Stimulated activated CD4-positive, alpha-beta T cell treated with anti-CD3 and anti-CD28 coated beads, Interleukin-2, amount 100 ng/mL, for 48 hours (primary cell): ENCODE results near the gene B4GALT3.
"Not testable (repeated sequence)": the region's sequence is repeated elsewhere in the genome, so short reads cannot be mapped to it uniquely, and the experiment has no call there.

ENCODE experiments used
- DNase-seq, 2 donors: peaks; one replicate each; pipeline ENCODE4 v3.0.0-alpha.2; 2020

The B4GALT3 gene

GRCh38 chr1:161177112-161177935 lies at the start of gene B4GALT3:
Gene B4GALT3 (minus strand): TSS chr1:161177507. CDS start chr1:161176060, 1,447 bp downstream.
- peak; percentile 99 for DNase-seq

DNA sequence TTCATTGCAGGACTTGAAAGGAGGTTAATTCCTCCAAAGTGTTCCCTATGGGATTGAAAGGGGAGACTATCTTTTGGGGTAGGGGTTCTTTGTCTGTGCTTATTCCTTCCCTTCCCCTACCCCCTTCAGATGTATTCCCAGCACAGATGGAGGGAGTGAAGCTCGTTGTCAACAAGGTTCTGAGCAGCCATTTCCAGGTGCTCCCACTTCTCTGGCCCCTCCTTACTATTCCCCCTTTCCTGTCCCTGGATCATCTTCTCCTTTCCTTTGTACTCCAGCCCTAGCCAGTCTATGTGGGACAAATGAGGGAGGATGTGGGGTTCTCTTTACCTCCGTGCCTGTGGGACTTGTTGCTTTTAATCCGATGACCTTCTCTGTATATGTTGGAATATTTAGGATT lies 49.5 kb upstream of the B4GALT3 start:
- no peak for DNase-seq

DNA sequence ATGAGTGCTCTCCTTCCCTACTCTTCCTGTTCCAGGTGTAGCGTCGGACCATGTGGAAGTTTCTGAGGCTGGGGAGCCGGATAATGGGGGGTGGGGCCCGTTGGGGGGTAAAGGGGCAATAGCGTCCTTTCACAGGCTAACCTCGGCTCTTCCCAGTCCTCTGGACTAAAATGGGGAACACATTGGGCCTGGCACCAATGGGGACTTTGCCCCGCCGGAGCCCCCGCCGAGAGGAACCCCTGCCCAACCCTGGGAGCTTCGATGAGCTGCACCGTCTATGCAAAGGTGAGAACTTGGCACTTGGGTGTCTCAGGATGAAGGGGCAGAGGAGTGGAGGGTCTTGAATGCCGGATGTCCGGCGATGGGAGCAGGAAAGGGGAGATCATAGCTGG lies 49.0 kb upstream of the B4GALT3 start:
- DNase-seq, result no peak

DNA sequence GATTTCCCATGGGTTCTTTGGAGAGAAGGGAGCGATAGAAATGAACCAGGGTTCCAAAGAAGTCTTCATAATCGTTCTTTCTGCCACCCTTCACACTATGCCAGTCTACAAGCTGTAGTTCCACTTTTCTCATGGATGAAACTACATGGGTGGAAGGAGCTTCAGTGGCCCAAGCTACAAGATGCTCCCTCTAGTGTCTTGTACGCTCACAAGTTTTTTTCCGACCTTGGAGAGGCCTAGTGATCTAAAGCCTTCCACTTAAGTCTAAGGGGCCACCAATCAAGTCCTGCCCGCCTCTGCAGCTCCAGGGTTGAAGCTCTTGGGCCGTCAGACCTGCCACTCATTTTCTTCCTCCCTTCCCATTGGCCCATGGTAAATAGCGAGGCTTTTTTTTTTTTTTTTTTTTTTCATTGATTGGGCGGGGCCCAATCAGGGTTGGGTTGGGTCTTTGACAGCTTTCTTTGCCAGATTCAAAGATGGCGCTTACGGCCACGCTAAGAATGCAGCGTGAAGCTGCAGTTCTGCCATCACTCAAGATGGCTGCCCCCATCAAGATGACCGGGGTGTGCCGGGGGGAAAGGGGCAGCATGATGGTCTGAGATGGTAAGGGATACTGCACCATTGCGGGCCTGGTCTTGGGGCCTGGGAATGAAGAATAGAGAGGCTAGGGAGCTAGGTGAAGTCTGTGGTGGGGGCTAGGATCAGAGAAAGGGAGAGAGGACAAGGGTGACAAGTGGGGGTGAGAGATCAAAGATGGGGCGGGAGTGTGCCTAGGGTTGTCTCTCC lies 48.4 kb upstream of the B4GALT3 start, which contains the start of gene TOMM40L:
Gene TOMM40L, plus strand, starts transcription at position 527 of the 786 bp plus-strand sequence. CDS start 430 bp downstream, outside the sequence.
- peak; percentile 79 to 84 for DNase-seq

GRCh38 chr1:161225178-161225533 lies 47.8 kb upstream of the B4GALT3 start:
- DNase-seq, result no peak

DNA sequence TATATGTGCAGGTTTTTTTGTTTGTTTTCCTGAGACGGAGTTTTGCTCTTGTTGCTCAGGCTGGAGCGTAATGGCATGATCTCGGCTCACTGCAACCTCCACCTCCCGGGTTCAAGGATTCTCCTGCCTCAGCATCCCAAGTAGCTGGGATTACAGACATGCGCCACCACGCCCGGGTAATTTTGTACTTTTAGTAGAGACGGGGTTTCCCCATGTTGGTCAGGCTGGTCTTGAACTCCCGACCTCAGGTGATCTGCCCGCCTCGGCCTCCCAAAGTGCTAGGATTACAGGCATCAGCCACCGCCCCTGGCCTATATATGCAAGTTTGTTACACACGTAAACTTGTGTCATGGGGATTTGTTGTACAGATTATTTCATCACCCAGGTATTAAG lies 47.4 kb upstream of the B4GALT3 start:
- DNase-seq, result not testable (repeated sequence)

DNA sequence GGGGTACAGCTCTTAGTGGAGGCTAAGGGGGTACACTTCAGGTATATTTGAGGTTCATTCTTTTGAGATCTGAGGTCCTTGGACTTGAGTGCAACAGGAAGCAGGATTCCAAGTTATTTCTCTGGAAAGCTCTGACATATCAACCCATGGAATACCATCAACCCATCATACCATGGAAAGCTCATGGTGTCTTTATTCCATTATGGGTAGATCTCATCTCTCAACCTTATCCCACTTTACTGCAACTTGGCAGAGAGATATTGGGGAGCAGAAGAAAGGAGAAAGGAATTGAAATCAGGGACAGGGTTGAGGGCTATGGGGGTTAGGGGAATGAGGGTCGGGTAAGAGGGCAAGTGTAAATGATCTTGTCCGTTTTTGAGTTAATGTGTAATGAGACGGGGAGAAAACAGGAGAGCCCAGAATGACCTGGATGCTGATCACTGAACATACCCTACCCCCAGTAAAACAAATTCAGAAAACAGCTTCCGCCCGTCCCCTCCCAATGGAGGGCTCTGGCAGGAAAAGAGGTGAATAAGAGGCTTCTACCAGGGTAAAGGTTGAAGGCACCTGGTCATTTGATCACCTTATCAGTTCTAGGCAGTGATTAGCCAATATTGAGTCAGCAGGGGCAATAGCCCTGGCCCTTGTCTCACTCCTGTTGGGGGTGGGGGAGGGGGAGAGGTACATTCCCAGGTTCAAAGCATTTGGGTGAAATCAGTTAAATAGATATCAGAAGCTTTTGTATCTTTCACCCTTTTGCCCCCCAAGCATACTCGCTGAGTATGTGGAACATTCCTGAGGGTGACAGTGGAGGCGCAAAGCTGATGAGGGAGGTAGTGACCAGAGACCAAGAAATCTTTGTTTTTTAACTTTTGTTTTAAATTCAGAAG lies 46.7 kb upstream of the B4GALT3 start:
- DNase-seq, result no peak

DNA sequence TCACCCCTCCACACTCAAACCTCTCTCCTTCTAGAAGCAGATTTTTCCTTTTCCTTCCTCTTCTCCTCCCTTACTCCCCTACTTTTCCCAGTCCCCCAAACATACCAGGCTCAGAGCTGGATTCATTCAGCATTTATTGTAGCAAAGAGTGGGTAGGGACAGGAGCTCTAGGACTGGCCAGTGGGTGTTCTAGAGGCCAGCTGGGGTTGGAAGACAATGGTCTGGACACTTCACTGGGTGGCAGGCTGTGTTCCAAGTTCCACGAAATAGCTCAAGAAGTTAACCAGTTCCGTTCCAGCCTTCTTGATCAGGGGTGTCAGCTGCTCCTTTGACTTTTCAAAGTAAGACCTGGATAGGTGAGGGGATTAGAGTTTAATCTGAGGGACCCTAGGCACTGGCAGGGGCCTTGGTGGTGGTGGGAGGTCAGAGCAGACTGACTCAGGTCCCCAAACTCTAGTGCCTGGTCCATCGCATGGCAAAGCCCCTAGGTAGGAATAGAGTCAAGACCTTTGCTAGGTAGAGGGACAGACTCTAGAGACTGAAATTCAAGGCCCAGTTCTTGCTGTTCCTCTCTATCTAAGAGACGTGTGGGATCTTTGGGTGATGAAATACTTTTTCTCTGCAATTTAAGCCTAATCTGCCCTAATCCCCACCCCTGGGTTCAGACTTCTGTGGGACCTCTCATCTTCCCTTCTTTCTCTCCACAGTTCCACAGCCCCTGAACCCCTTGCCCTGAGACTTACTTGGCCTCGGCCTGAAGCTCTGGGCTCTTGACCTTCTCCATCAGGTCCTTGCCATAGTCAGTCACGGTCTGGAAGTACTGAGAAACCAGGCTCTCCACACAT lies 45.1 kb upstream of the B4GALT3 start:
- DNase-seq, result no peak

DNA sequence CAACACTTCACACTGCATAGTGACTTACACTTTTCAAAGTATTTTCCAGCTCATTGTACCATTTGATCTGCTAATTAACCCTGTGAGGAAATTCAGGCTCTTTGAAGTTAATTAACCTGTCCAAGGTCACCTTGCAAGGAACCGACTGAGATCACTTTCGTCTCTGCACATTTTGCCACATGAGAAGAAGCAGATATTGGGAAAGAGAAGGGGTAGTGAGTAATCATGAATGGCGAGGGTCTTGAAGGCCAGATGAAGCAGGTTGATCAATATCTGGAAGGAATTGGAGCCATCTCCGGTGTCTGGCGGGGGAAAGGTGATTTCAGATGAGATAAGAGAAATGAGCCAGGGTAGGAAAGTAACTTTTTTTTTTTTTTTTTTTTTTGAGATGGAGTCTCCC lies 42.7 kb upstream of the B4GALT3 start:
- no peak for DNase-seq

- DNase-seq, result no peak
These were observed 42.0 kb upstream of the B4GALT3 start for GRCh38 chr1:161219078-161219892.

- DNase-seq, result no peak
These were observed 41.2 kb upstream of the B4GALT3 start for GRCh38 chr1:161218301-161219077.

DNA sequence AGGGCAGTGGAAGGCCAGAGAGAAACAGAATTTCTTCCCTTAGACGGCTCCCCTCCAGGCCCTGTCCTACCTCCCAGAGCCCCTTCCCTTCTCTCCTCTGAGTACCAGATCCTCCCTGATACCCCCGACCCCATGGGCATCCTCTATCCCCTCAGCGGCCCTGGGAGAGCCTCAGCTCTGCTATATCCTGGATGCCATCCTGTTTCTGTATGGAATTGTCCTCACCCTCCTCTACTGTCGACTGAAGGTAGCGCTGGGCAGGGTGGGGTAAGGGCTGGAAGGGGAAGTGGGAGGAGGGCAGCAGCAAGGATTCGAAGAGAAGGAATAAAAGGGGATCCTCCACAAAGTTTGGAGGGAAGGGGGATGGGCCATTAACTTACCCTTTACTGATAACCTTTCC lies 40.5 kb upstream of the B4GALT3 start:
- DNase-seq, result no peak

DNA sequence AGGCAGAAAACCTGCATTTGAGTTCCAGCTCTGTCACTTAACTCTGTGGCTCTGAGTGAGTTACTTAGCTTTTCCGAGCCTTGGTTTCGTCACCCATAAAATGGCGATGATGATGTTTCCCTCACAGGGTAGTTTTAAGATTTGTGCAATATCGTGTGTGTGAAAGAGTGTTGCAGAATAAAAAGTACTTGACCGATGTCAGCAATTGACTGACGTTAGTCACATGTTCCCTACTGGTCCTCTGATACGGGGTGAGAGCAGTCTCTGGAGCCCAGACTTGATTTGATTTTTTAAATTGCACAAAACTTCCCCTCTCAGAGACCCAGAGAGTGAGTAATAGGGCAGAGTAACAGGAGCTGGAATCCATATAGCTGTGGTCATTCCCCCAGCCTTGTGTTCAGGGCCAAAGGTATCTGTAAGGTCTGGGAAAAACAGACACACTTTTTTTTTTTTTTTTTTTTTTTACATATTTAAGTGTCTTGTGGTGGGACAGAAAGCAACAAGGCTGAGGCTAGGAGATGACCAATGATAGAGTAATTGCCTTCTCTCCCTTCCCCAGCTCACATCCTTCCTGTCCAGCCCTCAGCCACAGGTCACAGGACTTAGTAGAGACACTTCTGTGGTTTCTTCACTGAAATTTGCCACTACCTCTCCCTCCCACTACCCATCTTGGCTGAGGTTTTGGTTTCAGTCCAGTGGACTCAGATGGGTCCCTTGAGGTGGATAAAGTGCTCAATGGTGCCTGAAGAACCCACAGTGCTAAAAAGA lies 39.8 kb upstream of the B4GALT3 start:
- DNase-seq, result no peak

GRCh38 chr1:161215076-161215475 lies 37.8 kb upstream of the B4GALT3 start, which contains the start of gene FCER1G:
Gene FCER1G (plus strand): TSS chr1:161215295. CDS start chr1:161215322, 27 bp downstream.
- no peak for DNase-seq

DNA sequence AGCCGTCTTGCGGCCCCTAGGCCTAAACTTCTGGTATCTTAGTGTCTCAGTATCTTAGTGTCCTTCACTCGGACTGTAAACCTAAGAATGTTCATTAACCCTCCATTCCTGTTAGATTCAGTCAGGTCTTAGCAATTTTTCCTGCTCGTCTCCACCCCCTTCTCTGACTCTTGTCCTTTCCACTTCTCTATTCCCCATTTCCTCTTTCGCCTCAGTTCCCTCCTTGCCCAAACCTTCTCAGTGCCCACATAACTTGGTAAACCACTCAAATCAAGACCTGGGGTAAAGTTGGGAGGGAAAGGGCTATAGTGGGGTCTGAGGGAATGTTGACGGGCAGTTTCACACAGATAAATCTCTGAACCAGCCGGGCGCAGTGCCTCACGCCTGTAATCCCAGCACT lies 37.1 kb upstream of the B4GALT3 start:
- DNase-seq, result no peak

DNA sequence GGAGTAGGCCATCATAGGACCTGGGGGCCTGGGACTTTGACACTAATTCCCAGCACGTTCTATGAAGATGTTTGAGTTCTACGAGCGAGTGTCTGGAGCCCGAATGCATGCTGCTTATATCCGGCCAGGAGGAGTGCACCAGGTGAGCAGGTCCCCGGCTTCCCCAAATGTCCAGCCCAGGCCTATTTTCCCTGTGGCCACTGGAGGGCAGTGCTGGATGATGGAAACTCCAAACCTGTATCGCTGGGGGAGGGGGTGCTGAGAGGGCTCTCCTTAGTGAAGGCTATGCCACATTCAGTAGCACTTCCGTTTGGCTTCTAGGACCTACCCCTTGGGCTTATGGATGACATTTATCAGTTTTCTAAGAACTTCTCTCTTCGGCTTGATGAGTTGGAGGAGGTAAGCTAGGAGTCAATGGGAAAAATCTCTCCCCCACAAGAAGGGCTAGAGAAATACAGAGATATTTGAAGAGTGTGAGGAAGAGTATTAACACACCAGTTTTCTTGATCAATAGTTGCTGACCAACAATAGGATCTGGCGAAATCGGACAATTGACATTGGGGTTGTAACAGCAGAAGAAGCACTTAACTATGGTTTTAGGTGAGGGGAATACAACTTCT lies 32.6 kb upstream of the B4GALT3 start:
- peak; percentile 67 to 68 for DNase-seq

DNA sequence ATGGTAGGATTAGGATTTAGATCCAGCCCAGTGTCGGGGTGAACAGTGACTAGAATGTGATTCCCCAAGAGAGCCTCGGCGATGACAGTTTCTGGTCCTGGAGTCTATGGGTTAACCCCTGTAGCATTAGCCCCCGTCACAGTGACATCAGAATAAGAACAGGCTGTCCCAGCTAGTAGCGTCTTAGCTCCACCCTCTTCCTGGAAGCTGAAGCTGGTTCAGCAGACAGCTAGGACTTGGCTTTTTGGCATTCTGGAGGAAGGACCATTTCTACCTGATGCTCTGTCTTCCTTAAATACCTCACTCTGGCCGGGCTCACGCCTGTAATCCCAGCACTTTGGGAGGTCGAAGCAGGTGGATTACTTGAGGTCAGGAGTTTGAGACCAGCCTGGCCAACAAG lies 29.9 kb upstream of the B4GALT3 start:
- DNase-seq, result no peak

GRCh38 chr1:161206411-161207140 lies 29.3 kb upstream of the B4GALT3 start:
- DNase-seq, result no peak
